Mesendoderm (in vitro differentiated cells): ENCODE results near the gene NUDT19.
A peak's percentile ranks its signal among the peaks of the same experiment; 100 is the strongest.
"Not testable (repeated sequence)": the region's sequence is repeated elsewhere in the genome, so short reads cannot be mapped to it uniquely, and the experiment has no call there.

Experiments
- DNase-seq: peaks from one replicate; pipeline ENCODE4 v3.0.0; 2013
- H2AK5ac ChIP-seq: 2 replicates; pipeline ENCODE4 v1.6.1; 2013; ENCODE audit warnings: low read length, inconsistent platforms
- H2BK120ac ChIP-seq: 2 replicates; pipeline ENCODE4 v1.6.1; 2013; ENCODE audit warnings: low read depth, mild to moderate bottlenecking, low read length, moderate library complexity, mixed read lengths
- H2BK15ac ChIP-seq: replicated peaks from 2 replicates; pipeline ENCODE4 v1.6.1; 2013; ENCODE audit warnings: low read depth, mild to moderate bottlenecking, moderate library complexity
- H2BK5ac ChIP-seq: 2 replicates; pipeline ENCODE4 v1.6.1; 2013; ENCODE audit warnings: low read length, inconsistent platforms
- H3K18ac ChIP-seq: 2 replicates; pipeline ENCODE4 v1.6.1; 2013; ENCODE audit warnings: mild to moderate bottlenecking, low read length, mixed read lengths
- H3K23ac ChIP-seq: one replicate; pipeline ENCODE4 v1.6.1; 2013; ENCODE audit warnings: low read length
- H3K27ac ChIP-seq: 2 replicates; pipeline ENCODE4 v1.5.1; 2013; ENCODE audit warnings: low read depth, mild to moderate bottlenecking, inconsistent platforms, low read length, moderate library complexity
- H3K27me3 ChIP-seq: 2 replicates; pipeline ENCODE4 v1.6.1; 2013; ENCODE audit warnings: low read length, control low read depth, mild to moderate bottlenecking, inconsistent platforms; ENCODE audit not compliant: insufficient read depth, poor library complexity
- H3K36me3 ChIP-seq: 2 replicates; pipeline ENCODE4 v1.6.1; 2013; ENCODE audit warnings: low read length, inconsistent platforms; ENCODE audit not compliant: control insufficient read depth, insufficient read depth
- H3K4ac ChIP-seq: one replicate; pipeline ENCODE4 v1.6.1; 2013; ENCODE audit warnings: low read depth, mild to moderate bottlenecking, low read length, moderate library complexity
- H3K4me1 ChIP-seq: 2 replicates; pipeline ENCODE4 v1.6.1; 2013; ENCODE audit warnings: low read depth, low read length, inconsistent platforms; ENCODE audit not compliant: control insufficient read depth
- H3K4me2 ChIP-seq: 2 replicates; pipeline ENCODE4 v1.6.1; 2013; ENCODE audit warnings: low read length
- H3K4me3 ChIP-seq: 2 replicates; pipeline ENCODE4 v1.5.1; 2013; ENCODE audit warnings: mild to moderate bottlenecking, low read length
- H3K56ac ChIP-seq: one replicate; pipeline ENCODE4 v1.6.1; 2013; ENCODE audit warnings: low read length
- H3K79me1 ChIP-seq: 2 replicates; pipeline ENCODE4 v1.6.1; 2013; ENCODE audit warnings: low read length, inconsistent platforms
- H3K79me2 ChIP-seq: 2 replicates; pipeline ENCODE4 v1.6.1; 2013; ENCODE audit warnings: mild to moderate bottlenecking, low read length; ENCODE audit not compliant: control insufficient read depth, insufficient read depth
- H3K9ac ChIP-seq: 2 replicates; pipeline ENCODE4 v1.6.1; 2013; ENCODE audit warnings: low read length, inconsistent platforms
- H4K5ac ChIP-seq: one replicate; pipeline ENCODE4 v1.6.1; 2013; ENCODE audit warnings: low read length
- H4K8ac ChIP-seq: one replicate; pipeline ENCODE4 v1.6.1; 2013; ENCODE audit warnings: low read depth, mild to moderate bottlenecking, control low read depth, low read length, moderate library complexity
- WGBS: extraction: QIAGEN DNeasy Blood & Tissue Kit; methylation state at CpG from one replicate; pipeline ENCODE4 v1.1.7; 2013; ENCODE audit warnings: low lambda C conversion rate, missing lambda C conversion rate; ENCODE audit not compliant: insufficient coverage; ENCODE audit errors: extremely low coverage; 5-methylcytosine and 5-hydroxymethylcytosine counted together

The NUDT19 gene

GRCh38 chr19:32743021-32743420 is 51.4 kb downstream of the NUDT19 start:
- Histone ChIP-seq H3K27ac (no peak overlapping the region), H3K4me3 (no peak overlapping the region), H3K4ac (no peak overlapping the region), H2BK15ac (no peak overlapping the region), H3K79me1 (no peaks in the 10 kb centered on the region), H2BK120ac (no peak overlapping the region), H3K9ac (no peak overlapping the region), H3K36me3 (no peaks in the 10 kb centered on the region), H3K4me2 (no peak overlapping the region), H2BK5ac (no peak overlapping the region), H3K4me1 (no peaks in the 10 kb centered on the region), H3K27me3 (no peaks in the 10 kb centered on the region), H3K23ac (no peak overlapping the region), H3K18ac (no peak overlapping the region), H2AK5ac (no peak overlapping the region), H4K5ac (no peak overlapping the region), H3K79me2 (no peaks in the 10 kb centered on the region), H3K56ac (no peak overlapping the region), H4K8ac (no peak overlapping the region)
- WGBS = no CpG with 5 or more reads among the region's 9 CpGs
- DNase-seq = no peak

- H3K79me2 ChIP-seq = no peaks in the 10 kb centered on the region
- no peak overlapping the region for H3K23ac ChIP-seq
- no peak for DNase-seq
- H2BK5ac ChIP-seq = no peak overlapping the region
- no peak overlapping the region for H3K4me3 ChIP-seq
- no peak overlapping the region for H4K8ac ChIP-seq
- H3K27me3 ChIP-seq = no peaks in the 10 kb centered on the region
- no peaks in the 10 kb centered on the region for H3K4me1 ChIP-seq
- H3K4me2 ChIP-seq = no peak overlapping the region
- H2BK15ac ChIP-seq = no peak overlapping the region
- no peak overlapping the region for H2AK5ac ChIP-seq
- WGBS = no CpG with 5 or more reads among the region's 4 CpGs
- H3K18ac ChIP-seq = no peak overlapping the region
- no peak overlapping the region for H3K56ac ChIP-seq
- H2BK120ac ChIP-seq = no peak overlapping the region
- no peak overlapping the region for H4K5ac ChIP-seq
- no peaks in the 10 kb centered on the region for H3K36me3 ChIP-seq
- H3K9ac ChIP-seq = no peak overlapping the region
- H3K79me1 ChIP-seq = no peaks in the 10 kb centered on the region
- no peak overlapping the region for H3K4ac ChIP-seq
- no peak overlapping the region for H3K27ac ChIP-seq
Measured at GRCh38 chr19:32743447-32743846, 51.8 kb downstream of the NUDT19 start.

GRCh38 chr19:32744555-32745325 is 53.1 kb downstream of the NUDT19 start:
- H2BK5ac ChIP-seq = no peak overlapping the region
- no peak overlapping the region for H4K5ac ChIP-seq
- no peak overlapping the region for H2AK5ac ChIP-seq
- H3K4me1 ChIP-seq = no peaks in the 10 kb centered on the region
- no peaks in the 10 kb centered on the region for H3K36me3 ChIP-seq
- no CpG with 5 or more reads among the region's 18 CpGs for WGBS
- H3K27ac ChIP-seq = no peak overlapping the region
- H3K79me1 ChIP-seq = no peaks in the 10 kb centered on the region
- H3K4me3 ChIP-seq = no peak overlapping the region
- no peak overlapping the region for H3K9ac ChIP-seq
- no peak overlapping the region for H2BK120ac ChIP-seq
- DNase-seq = peak; percentile 2
- H3K4ac ChIP-seq = no peak overlapping the region
- H2BK15ac ChIP-seq = no peak overlapping the region
- H3K79me2 ChIP-seq = no peaks in the 10 kb centered on the region
- no peak overlapping the region for H3K4me2 ChIP-seq
- H3K18ac ChIP-seq = no peak overlapping the region
- no peak overlapping the region for H3K56ac ChIP-seq
- no peak overlapping the region for H4K8ac ChIP-seq
- H3K23ac ChIP-seq = no peak overlapping the region
- H3K27me3 ChIP-seq = no peaks in the 10 kb centered on the region

- not testable (repeated sequence) for H3K27ac ChIP-seq, H3K4ac ChIP-seq, H3K18ac ChIP-seq, H4K8ac ChIP-seq, H3K4me3 ChIP-seq, H3K23ac ChIP-seq, H2AK5ac ChIP-seq, H4K5ac ChIP-seq, H3K79me2 ChIP-seq, H3K4me1 ChIP-seq, H3K27me3 ChIP-seq, H3K79me1 ChIP-seq, H2BK15ac ChIP-seq, H2BK120ac ChIP-seq, H3K56ac ChIP-seq, DNase-seq, H3K9ac ChIP-seq, H3K4me2 ChIP-seq, H2BK5ac ChIP-seq, H3K36me3 ChIP-seq
- WGBS = no CpG with 5 or more reads among the region's 2 CpGs
Measured at GRCh38 chr19:32745594-32746251, 54.1 kb downstream of the NUDT19 start.

- not testable (repeated sequence) for H3K9ac ChIP-seq, H3K79me1 ChIP-seq, H2BK120ac ChIP-seq, H3K23ac ChIP-seq, H3K56ac ChIP-seq, H4K8ac ChIP-seq, H3K4me3 ChIP-seq, H3K79me2 ChIP-seq, H2BK5ac ChIP-seq, H3K27me3 ChIP-seq, H3K4me1 ChIP-seq, H3K36me3 ChIP-seq, H3K18ac ChIP-seq, H3K4ac ChIP-seq, H3K4me2 ChIP-seq, H2BK15ac ChIP-seq, H2AK5ac ChIP-seq, H4K5ac ChIP-seq, H3K27ac ChIP-seq
- no CpG with 5 or more reads among the region's 2 CpGs for WGBS
- DNase-seq = peak; percentile 11
Measured at GRCh38 chr19:32746631-32747196, 55.1 kb downstream of the NUDT19 start.
